ENCODE data around the gene ADARB2. TPM values are rescaled to one million over a fixed set of nuclear protein-coding genes. Genes with fewer than 3 reads are reported as not detected.

Gene ADARB2
- total and polyA plus RNA-seq, 10 of the 15 experiments (the other 5 are each of a cell fraction or from before 2014, with no cell fraction given) = 0.02 to 4.1 (median 0.76) TPM

DNA sequence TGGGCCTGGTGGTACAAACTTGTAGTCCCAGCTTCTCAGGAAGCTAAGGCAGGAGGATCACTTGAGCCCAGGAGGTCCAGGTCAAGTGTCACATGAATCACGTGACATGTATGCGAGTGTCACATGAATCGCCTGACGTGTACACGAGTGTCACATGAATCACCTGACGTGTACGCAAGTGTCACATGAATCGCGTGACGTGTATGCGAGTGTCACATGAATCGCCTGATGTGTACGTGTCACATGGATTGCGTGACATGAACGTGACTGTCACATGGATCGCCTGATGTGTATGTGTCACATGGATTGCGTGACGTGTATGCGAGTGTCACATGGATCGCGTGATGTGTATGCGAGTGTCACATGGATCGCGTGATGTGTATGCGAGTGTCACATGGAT is 9.5 kb upstream of the ADARB2 start (continued):
- TF ChIP-seq ZNF592 (IDR thresholded peaks at IDR 0.05) (no peak), POU2F2 (IDR thresholded peaks at IDR 0.05; ENCODE audit: borderline replicate concordance, low read depth, low read length) (no peak), ZNF24 (IDR thresholded peaks at IDR 0.05) (no peak), CEBPB (IDR thresholded peaks at IDR 0.05; ENCODE audit: borderline replicate concordance in 1 of 2, low read depth in 2 of 2, low read length in 2 of 2) (no peak), BACH1 (IDR thresholded peaks at IDR 0.05; ENCODE audit: borderline replicate concordance) (no peak), NFYA (IDR thresholded peaks at IDR 0.05; ENCODE audit: borderline replicate concordance, low read depth, low read length) (no peak), TCF3 (IDR thresholded peaks at IDR 0.05; ENCODE audit: borderline replicate concordance, insufficient read depth, low read depth, low read length) (peak; percentile 48; the same call in 1 of the 2 replicates), BRCA1 (IDR thresholded peaks at IDR 0.05; ENCODE audit: low read depth, low read length) (no peak), EZH2 (IDR thresholded peaks at IDR 0.05; ENCODE audit: borderline replicate concordance, control insufficient read depth, low read depth, low read length) (no peak), CTCF (IDR thresholded peaks at IDR 0.05 in 2 of 3, conservative IDR thresholded peaks at IDR 0.05 in 1 of 3; ENCODE audit: control insufficient read depth in 2 of 3, extremely low read depth in 1 of 3, insufficient read depth in 1 of 3, low read depth in 3 of 3, low read length in 3 of 3) (no peak), ATF7 (IDR thresholded peaks at IDR 0.05; ENCODE audit: low read depth) (no peak), ESRRA (IDR thresholded peaks at IDR 0.05; ENCODE audit: low read length) (no peak), POLR2A (IDR thresholded peaks at IDR 0.05; ENCODE audit: low read depth, low read length) (no peak), BHLHE40 (IDR thresholded peaks at IDR 0.05; ENCODE audit: borderline replicate concordance in 1 of 2, low read depth in 2 of 2, low read length in 1 of 2) (0 out of 4 replicates have a peak, but pooled peaks of 1 of the 2 experiments have one; percentile 11), ZBTB33 (IDR thresholded peaks at IDR 0.05) (no peak), PAX8 (IDR thresholded peaks at IDR 0.05) (no peak), NR2C2 (IDR thresholded peaks at IDR 0.05; ENCODE audit: borderline replicate concordance, control insufficient read depth, insufficient read length, low read depth) (no peak), YY1 (IDR thresholded peaks at IDR 0.05; ENCODE audit: low read depth, low read length) (no peak), ZNF622 (IDR thresholded peaks at IDR 0.05) (no peak)
- TF ChIP-seq, protein P1, sequence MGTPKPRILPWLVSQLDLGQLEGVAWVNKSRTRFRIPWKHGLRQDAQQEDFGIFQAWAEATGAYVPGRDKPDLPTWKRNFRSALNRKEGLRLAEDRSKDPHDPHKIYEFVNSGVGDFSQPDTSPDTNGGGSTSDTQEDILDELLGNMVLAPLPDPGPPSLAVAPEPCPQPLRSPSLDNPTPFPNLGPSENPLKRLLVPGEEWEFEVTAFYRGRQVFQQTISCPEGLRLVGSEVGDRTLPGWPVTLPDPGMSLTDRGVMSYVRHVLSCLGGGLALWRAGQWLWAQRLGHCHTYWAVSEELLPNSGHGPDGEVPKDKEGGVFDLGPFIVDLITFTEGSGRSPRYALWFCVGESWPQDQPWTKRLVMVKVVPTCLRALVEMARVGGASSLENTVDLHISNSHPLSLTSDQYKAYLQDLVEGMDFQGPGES (IDR thresholded peaks at IDR 0.05) = no peak
- TF ChIP-seq, protein P2, sequence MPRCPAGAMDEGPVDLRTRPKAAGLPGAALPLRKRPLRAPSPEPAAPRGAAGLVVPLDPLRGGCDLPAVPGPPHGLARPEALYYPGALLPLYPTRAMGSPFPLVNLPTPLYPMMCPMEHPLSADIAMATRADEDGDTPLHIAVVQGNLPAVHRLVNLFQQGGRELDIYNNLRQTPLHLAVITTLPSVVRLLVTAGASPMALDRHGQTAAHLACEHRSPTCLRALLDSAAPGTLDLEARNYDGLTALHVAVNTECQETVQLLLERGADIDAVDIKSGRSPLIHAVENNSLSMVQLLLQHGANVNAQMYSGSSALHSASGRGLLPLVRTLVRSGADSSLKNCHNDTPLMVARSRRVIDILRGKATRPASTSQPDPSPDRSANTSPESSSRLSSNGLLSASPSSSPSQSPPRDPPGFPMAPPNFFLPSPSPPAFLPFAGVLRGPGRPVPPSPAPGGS (IDR thresholded peaks at IDR 0.05; ENCODE audit: borderline replicate concordance, insufficient read depth, low read depth, low read length, poor library complexity, severe bottlenecking) = peak; percentile 91

Data from GM12878 (cell line).